Upper lobe of right lung (tissue), 1 donor: Measurements from ENCODE around the gene FILIP1. TPM values are rescaled to one million over a fixed set of nuclear protein-coding genes. Genes with fewer than 3 reads are reported as not detected.

Experiments
- ATAC-seq: fragments of 200-7000 bp; cut with Tn5 transposase; one replicate; pipeline ENCODE4 v1.9.1; 2020; ENCODE audit warnings: mild to moderate bottlenecking, moderate library complexity
- DNase-seq: peaks from one replicate; pipeline ENCODE4 v3.0.0-alpha.2; 2020
- H3K27ac ChIP-seq: fragments of 200-600 bp; one replicate; pipeline ENCODE4 v1.8.0; 2022
- H3K27me3 ChIP-seq: fragments of 200-600 bp; one replicate; pipeline ENCODE4 v1.8.0; 2022; ENCODE audit warnings: mild to moderate bottlenecking
- H3K36me3 ChIP-seq: fragments of 200-600 bp; one replicate; pipeline ENCODE4 v1.8.0; 2022
- H3K4me1 ChIP-seq: fragments of 200-600 bp; one replicate; pipeline ENCODE4 v1.8.0; 2022
- H3K4me3 ChIP-seq: fragments of 200-600 bp; one replicate; pipeline ENCODE4 v1.8.0; 2022; ENCODE audit warnings: mild to moderate bottlenecking
- H3K9me3 ChIP-seq: fragments of 200-600 bp; one replicate; pipeline ENCODE4 v1.8.0; 2022
- CTCF ChIP-seq: fragments of 200-600 bp; IDR thresholded peaks from one replicate; pipeline ENCODE4 v1.8.0; 2022; ENCODE audit warnings: antibody characterized with exemption
- intact Hi-C: fragments of 100-400 bp; cut with DNase I; formaldehyde crosslinking; loops from one replicate; pipeline ENCODE4 v1.11.0; 2022
- total RNA-seq: library from RNA; stranded (reverse); fragmentation: NEBNext Ultra II Directional; extraction: Animal tissue kit (Norgen Biotek cat#: 25700); gene quantifications from one replicate; pipeline ENCODE4 v1.2.1, GENCODE V29; 2021
- donor health status: DM: no; HTN: yes; CAD: no; lungs with severe emphysema.

The FILIP1 gene
- total RNA-seq, 1 donor from 2014 or later: 21.6 TPM

GRCh38 chr6:75384116-75384515 is 109.5 kb downstream of the FILIP1 start:
- H3K27ac ChIP-seq: no peak overlapping the region
- no peaks in the 10 kb centered on the region for H3K4me1 ChIP-seq
- H3K9me3 ChIP-seq: no peaks in the 10 kb centered on the region
- intact Hi-C loops: no loop called here
- H3K36me3 ChIP-seq: no peaks in the 10 kb centered on the region
- ATAC-seq (no peak), DNase-seq (no peak)
- H3K27me3 ChIP-seq: no peaks in the 10 kb centered on the region
- no peak for TF ChIP-seq CTCF
- H3K4me3 ChIP-seq: no peak overlapping the region

GRCh38 chr6:75382634-75382900 is 111.0 kb downstream of the FILIP1 start:
- Histone ChIP-seq H3K9me3 (no peaks in the 10 kb centered on the region), H3K27me3 (no peaks in the 10 kb centered on the region), H3K4me3 (no peak overlapping the region), H3K36me3 (no peaks in the 10 kb centered on the region), H3K4me1 (no peaks in the 10 kb centered on the region), H3K27ac (no peak overlapping the region)
- intact Hi-C loops: no loop called here
- ATAC-seq (no peak), DNase-seq (no peak)
- no peak for TF ChIP-seq CTCF

- no peaks in the 10 kb centered on the region for H3K9me3 ChIP-seq
- DNase-seq (no peak), ATAC-seq (no peak)
- H3K4me1 ChIP-seq: no peaks in the 10 kb centered on the region
- H3K36me3 ChIP-seq: no peaks in the 10 kb centered on the region
- TF ChIP-seq CTCF: no peak
- H3K27me3 ChIP-seq: no peaks in the 10 kb centered on the region
- intact Hi-C loops: no loop called here
- H3K4me3 ChIP-seq: no peak overlapping the region
- H3K27ac ChIP-seq: no peak overlapping the region
Measured at GRCh38 chr6:75381877-75382633, 111.5 kb downstream of the FILIP1 start.

GRCh38 chr6:75379536-75379935 is 114.1 kb downstream of the FILIP1 start:
- intact Hi-C loops: no loop called here
- H3K4me1 ChIP-seq: no peaks in the 10 kb centered on the region

GRCh38 chr6:75378101-75378500 is 115.5 kb downstream of the FILIP1 start:
- intact Hi-C loops: no loop called here
- Histone ChIP-seq H3K4me1 (no peaks in the 10 kb centered on the region), H3K9me3 (no peaks in the 10 kb centered on the region), H3K36me3 (no peaks in the 10 kb centered on the region), H3K27me3 (no peaks in the 10 kb centered on the region), H3K27ac (no peak overlapping the region), H3K4me3 (no peak overlapping the region)
- no peak for TF ChIP-seq CTCF
- DNase-seq (no peak), ATAC-seq (no peak)

More at GRCh38 chr6:75379536-75379935, 114.1 kb downstream of the FILIP1 start:
- no peaks in the 10 kb centered on the region for H3K9me3 ChIP-seq
- H3K27ac ChIP-seq: no peak overlapping the region
- H3K4me3 ChIP-seq: no peak overlapping the region
- no peak for ATAC-seq
- H3K27me3 ChIP-seq: no peaks in the 10 kb centered on the region
- no peak for DNase-seq
- no peaks in the 10 kb centered on the region for H3K36me3 ChIP-seq
- TF ChIP-seq CTCF: no peak

GRCh38 chr6:75377386-75377785 is 116.2 kb downstream of the FILIP1 start:
- Histone ChIP-seq H3K27ac (no peak overlapping the region), H3K4me3 (no peak overlapping the region), H3K36me3 (no peaks in the 10 kb centered on the region), H3K4me1 (no peaks in the 10 kb centered on the region), H3K27me3 (no peaks in the 10 kb centered on the region), H3K9me3 (no peaks in the 10 kb centered on the region)
- intact Hi-C loops: no loop called here
- no peak for DNase-seq
- no peak for TF ChIP-seq CTCF
- no peak for ATAC-seq
